Upper lobe of left lung (tissue), 6 donors: Measurements from ENCODE around the gene KCNK16. TPM values are rescaled to one million over a fixed set of nuclear protein-coding genes. Genes with fewer than 3 reads are reported as not detected.
A peak's percentile ranks its signal among the peaks of the same experiment; 100 is the strongest.

ENCODE experiments used
- ATAC-seq, 2 donors: fragments of 200-7000 bp; cut with Tn5 transposase; one replicate each; pipeline ENCODE4 v1.9.1; 2022; ENCODE audit warnings: mild to moderate bottlenecking in 2 of 2, moderate library complexity in 2 of 2; ENCODE audit not compliant: low FRiP score in 2 of 2
- DNase-seq, 2 donors: peaks; one replicate each; pipeline ENCODE4 v3.0.0-alpha.2; 2019 to 2020
- H3K27ac ChIP-seq, 4 donors: fragments of 200-600 bp; sonication (generic); one replicate each; pipeline ENCODE4 v1.5.1; 2016 to 2019
- H3K27me3 ChIP-seq, 4 donors: fragments of 200-600 bp; sonication (generic); one replicate each; pipeline ENCODE4 v1.5.1; 2017 to 2019
- H3K36me3 ChIP-seq, 4 donors: fragments of 200-600 bp; sonication (generic); one replicate each; pipeline ENCODE4 v1.5.1; 2016 to 2019
- H3K4me1 ChIP-seq, 4 donors: fragments of 200-600 bp; sonication (generic); one replicate each; pipeline ENCODE4 v1.5.1; 2018 to 2019
- H3K4me3 ChIP-seq, 4 donors: fragments of 200-600 bp; sonication (generic); one replicate each; pipeline ENCODE4 v1.5.1; 2017 to 2019; ENCODE audit warnings: mild to moderate bottlenecking in 2 of 4, moderate library complexity in 1 of 4
- H3K9me3 ChIP-seq, 4 donors: fragments of 200-600 bp; sonication (generic); one replicate each; pipeline ENCODE4 v1.5.1; 2018 to 2019
- EP300 ChIP-seq, 4 donors: sonication (generic); formaldehyde crosslinking; IDR thresholded peaks; one replicate each; pipeline ENCODE4 v1.5.1; 2017; ENCODE audit warnings: antibody characterized with exemption in 4 of 4, control low read depth in 2 of 4
- POLR2A ChIP-seq, 4 donors: fragments of 450-650 bp; IDR thresholded peaks; one replicate each; pipeline ENCODE4 v1.5.1; 2016 to 2017; ENCODE audit warnings: antibody characterized with exemption in 4 of 4, mild to moderate bottlenecking in 2 of 4
- POLR2AphosphoS5 ChIP-seq, 2 donors: sonication (generic); formaldehyde crosslinking; IDR thresholded peaks; one replicate each; pipeline ENCODE4 v1.5.1; 2017; ENCODE audit warnings: antibody characterized with exemption in 2 of 2
- WGBS, 2 donors: methylation state at CpG; one replicate each; pipeline ENCODE4 v1.1.5; 2017 to 2018; 5-methylcytosine and 5-hydroxymethylcytosine counted together
- total RNA-seq, 6 donors: library from RNA; depleted of rRNA in 4 of 6; stranded (reverse); fragments of >200 nt in 4 of 6; gene quantifications; one replicate each; pipeline versions ENCODE4 v1.1.0 to v1.2.1, GENCODE V29; 2016 to 2021
- TF ChIP-seq, protein P1 (sequence below), 6 experiments: fragments of 450-650 bp in 4 of 6; fragments of 200-600 bp in 2 of 6; sonication (generic) in 2 of 6; IDR thresholded peaks; one replicate each; pipeline ENCODE4 v1.5.1; 2016 to 2019; ENCODE audit warnings: antibody characterized with exemption in 6 of 6
- donor health status: DM: no; HTN: no; CAD: no; lungs with moderate emphysema.
- donor health status: DM: no; HTN: yes; CAD: no; lungs with severe emphysema.

The KCNK16 gene
- total RNA-seq, 6 donors from 2014 or later, result not detected

GRCh38 chr6:39365281-39366074 lies 43.0 kb upstream of the KCNK16 start:
- Histone ChIP-seq H3K9me3 (no peaks in the 10 kb centered on the region), H3K4me3 (no peak overlapping the region), H3K27ac (no peak overlapping the region), H3K4me1 (peaks cover 0 to 10% (median 7%) of the 10 kb centered on the region in 4 donors), H3K27me3 (no peaks in the 10 kb centered on the region), H3K36me3 (no peaks in the 10 kb centered on the region)
- ATAC-seq (no peak), DNase-seq (peak in 1 of 2 donors; percentile 36)
- TF ChIP-seq POLR2AphosphoS5 (IDR thresholded peaks at IDR 0.05) (no peak), POLR2A (IDR thresholded peaks at IDR 0.05) (no peak), EP300 (IDR thresholded peaks at IDR 0.05) (no peak)
- TF ChIP-seq, protein P1, sequence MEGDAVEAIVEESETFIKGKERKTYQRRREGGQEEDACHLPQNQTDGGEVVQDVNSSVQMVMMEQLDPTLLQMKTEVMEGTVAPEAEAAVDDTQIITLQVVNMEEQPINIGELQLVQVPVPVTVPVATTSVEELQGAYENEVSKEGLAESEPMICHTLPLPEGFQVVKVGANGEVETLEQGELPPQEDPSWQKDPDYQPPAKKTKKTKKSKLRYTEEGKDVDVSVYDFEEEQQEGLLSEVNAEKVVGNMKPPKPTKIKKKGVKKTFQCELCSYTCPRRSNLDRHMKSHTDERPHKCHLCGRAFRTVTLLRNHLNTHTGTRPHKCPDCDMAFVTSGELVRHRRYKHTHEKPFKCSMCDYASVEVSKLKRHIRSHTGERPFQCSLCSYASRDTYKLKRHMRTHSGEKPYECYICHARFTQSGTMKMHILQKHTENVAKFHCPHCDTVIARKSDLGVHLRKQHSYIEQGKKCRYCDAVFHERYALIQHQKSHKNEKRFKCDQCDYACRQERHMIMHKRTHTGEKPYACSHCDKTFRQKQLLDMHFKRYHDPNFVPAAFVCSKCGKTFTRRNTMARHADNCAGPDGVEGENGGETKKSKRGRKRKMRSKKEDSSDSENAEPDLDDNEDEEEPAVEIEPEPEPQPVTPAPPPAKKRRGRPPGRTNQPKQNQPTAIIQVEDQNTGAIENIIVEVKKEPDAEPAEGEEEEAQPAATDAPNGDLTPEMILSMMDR (IDR thresholded peaks at IDR 0.05), result no peak
- WGBS, 2 donors, result 83 to 87% methylated on average over 8 to 13 of the region's 13 CpGs

DNA sequence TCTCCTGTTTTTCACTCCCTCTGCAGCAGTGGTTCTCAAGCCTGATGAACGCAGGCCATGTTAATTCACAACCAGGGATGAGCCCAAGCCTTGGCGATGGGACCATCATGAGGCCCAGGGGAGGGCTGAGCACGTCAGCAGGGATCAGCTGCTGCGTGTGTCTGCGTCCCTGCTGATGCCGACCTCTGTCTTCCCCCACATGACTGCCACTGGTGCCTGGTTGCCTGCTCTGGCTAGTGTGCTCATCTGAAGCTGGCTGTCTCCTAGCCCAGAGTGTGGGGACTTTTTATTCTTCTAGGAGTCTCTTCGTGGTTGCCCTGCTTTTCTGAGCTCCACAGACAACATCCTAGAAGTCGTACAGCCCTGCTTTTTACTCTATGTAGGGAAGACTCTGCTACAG lies 40.8 kb upstream of the KCNK16 start:
- Histone ChIP-seq H3K36me3 (no peaks in the 10 kb centered on the region), H3K4me1 (peaks cover 0 to 10% (median 7%) of the 10 kb centered on the region in 4 donors), H3K9me3 (no peaks in the 10 kb centered on the region), H3K4me3 (no peak overlapping the region), H3K27me3 (no peaks in the 10 kb centered on the region), H3K27ac (no peak overlapping the region)
- ATAC-seq (no peak), DNase-seq (no peak)
- TF ChIP-seq, protein P1 (IDR thresholded peaks at IDR 0.05), result no peak
- TF ChIP-seq EP300 (IDR thresholded peaks at IDR 0.05) (no peak), POLR2AphosphoS5 (IDR thresholded peaks at IDR 0.05) (no peak), POLR2A (IDR thresholded peaks at IDR 0.05) (no peak)
- WGBS, 2 donors, result 89 to 90% methylated on average over 8 of the region's 8 CpGs

DNA sequence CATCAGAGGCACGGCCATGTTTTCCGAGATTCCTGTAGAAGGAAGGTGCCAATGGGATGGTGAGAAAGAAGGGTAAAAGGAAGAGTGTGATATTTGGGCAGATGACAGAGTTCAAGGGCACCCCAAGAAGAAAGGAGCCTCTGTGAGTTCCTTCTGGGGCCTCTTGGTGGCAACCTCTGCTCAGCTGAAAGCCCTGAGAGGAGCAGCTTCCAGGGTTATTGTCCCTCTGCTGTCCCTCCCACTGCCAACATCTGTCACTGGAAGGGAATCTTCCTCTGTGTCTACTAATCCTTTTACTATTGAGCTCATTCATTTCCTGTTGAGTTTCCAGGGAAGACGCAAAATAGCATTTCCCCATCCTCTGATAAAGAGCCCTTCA lies 40.0 kb upstream of the KCNK16 start:
- Histone ChIP-seq H3K9me3 (no peaks in the 10 kb centered on the region), H3K27ac (no peak overlapping the region), H3K27me3 (no peaks in the 10 kb centered on the region), H3K4me3 (no peak overlapping the region), H3K4me1 (peaks cover 0 to 12% (median 9%) of the 10 kb centered on the region in 4 donors), H3K36me3 (no peaks in the 10 kb centered on the region)
- ATAC-seq (no peak), DNase-seq (no peak)
- no peak for TF ChIP-seq POLR2A (IDR thresholded peaks at IDR 0.05)
- TF ChIP-seq POLR2AphosphoS5 (IDR thresholded peaks at IDR 0.05), result no peak
- TF ChIP-seq, protein P1 (IDR thresholded peaks at IDR 0.05), result no peak
- TF ChIP-seq EP300 (IDR thresholded peaks at IDR 0.05), result no peak
- 36 to 40% methylated on average over 3 of the region's 3 CpGs for WGBS, 2 donors

DNA sequence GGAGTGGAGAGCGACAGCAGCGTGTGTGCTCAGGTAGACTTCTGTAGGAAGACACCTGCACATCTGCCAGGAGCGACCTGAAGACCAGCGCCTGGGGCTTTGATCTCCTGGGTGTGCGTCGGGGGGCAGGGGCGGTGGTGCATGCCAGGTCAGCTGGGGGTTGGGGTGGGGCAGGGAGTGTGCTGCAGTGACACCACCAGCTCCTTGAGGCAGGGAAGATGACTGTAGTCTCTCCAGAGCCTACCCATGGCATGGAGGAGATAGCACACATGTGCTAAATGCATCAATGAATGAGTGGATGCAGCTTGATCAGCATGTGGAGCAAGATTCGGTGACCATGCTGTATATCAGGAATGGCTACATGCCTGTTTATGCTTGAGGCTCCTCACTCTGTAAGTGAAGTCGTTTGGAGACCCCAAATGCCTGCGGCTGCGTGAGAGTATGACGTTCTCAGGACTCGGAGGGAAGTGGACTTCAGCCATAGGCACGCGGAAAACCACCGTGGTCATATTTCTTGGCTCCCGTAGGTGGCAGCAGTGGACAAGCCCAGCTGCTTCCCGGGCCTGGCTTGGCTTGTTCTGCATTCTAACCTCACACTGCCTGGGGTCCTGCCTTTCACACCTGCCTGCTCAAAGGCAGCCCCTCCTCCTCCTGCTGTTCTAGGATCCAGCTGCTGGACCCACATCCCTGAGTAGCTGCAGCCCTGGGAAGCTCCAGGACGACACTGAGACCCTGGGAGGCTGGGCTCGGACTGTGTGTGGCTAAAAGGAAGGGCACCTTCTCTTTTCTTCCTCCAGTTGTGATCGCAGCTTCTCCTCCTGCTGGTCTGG lies 39.4 kb upstream of the KCNK16 start:
- DNase-seq (peak in 1 of 2 donors; percentile 65), ATAC-seq (peak; percentile 78 to 85)
- no peaks in the 10 kb centered on the region for H3K36me3 ChIP-seq
- 34 to 37% methylated on average over 20 to 21 of the region's 21 CpGs for WGBS, 2 donors
- H3K9me3 ChIP-seq, result no peaks in the 10 kb centered on the region
- no peak overlapping the region for H3K4me3 ChIP-seq
- TF ChIP-seq, protein P1 (IDR thresholded peaks at IDR 0.05), result peak; percentile 58 to 86 (median 76)
- no peak for TF ChIP-seq POLR2A (IDR thresholded peaks at IDR 0.05)
- no peak overlapping the region for H3K27ac ChIP-seq
- H3K27me3 ChIP-seq, result no peaks in the 10 kb centered on the region
- peaks cover 0 to 12% (median 9%) of the 10 kb centered on the region in 4 donors for H3K4me1 ChIP-seq
